GM19395 (cell line): ENCODE results near the gene ATP11B.
A peak's percentile ranks its signal among the peaks of the same experiment; 100 is the strongest.

Experiments used
- ATAC-seq: cut with Tn5 transposase; IDR thresholded peaks from one replicate; pipeline ENCODE4 v1.9.1; 2021; ENCODE audit warnings: mild to moderate bottlenecking, moderate library complexity; ENCODE audit not compliant: unreplicated experiment

The ATP11B gene

GRCh38 chr3:182906036-182906435 lies 112.7 kb downstream of the ATP11B start:
- peak; percentile 65 for ATAC-seq

- ATAC-seq, result no peak
Observed at GRCh38 chr3:182908471-182908870, 115.2 kb downstream of the ATP11B start.

- ATAC-seq, result no peak
Observed at GRCh38 chr3:182909318-182910040, 116.2 kb downstream of the ATP11B start.

GRCh38 chr3:182910936-182911781 lies 117.9 kb downstream of the ATP11B start:
- ATAC-seq, result no peak

GRCh38 chr3:182911782-182912111 lies 118.4 kb downstream of the ATP11B start:
- no peak for ATAC-seq

- no peak for ATAC-seq
Observed at GRCh38 chr3:182912474-182912873, 119.2 kb downstream of the ATP11B start.

- peak; percentile 98 for ATAC-seq
Observed at GRCh38 chr3:182913889-182914288, 120.6 kb downstream of the ATP11B start.

GRCh38 chr3:182914341-182914740 lies 121.0 kb downstream of the ATP11B start:
- ATAC-seq, result peak; percentile 58

- no peak for ATAC-seq
Observed at GRCh38 chr3:182917134-182917533, 123.8 kb downstream of the ATP11B start.

GRCh38 chr3:182919866-182920357 lies 126.6 kb downstream of the ATP11B start:
- ATAC-seq, result no peak

GRCh38 chr3:182920515-182921084 lies 127.3 kb downstream of the ATP11B start:
- no peak for ATAC-seq

- no peak for ATAC-seq
Observed at GRCh38 chr3:182921665-182922355, 128.5 kb downstream of the ATP11B start.

GRCh38 chr3:182925330-182925943 lies 132.1 kb downstream of the ATP11B start:
- peak; percentile 98 for ATAC-seq

- ATAC-seq, result peak; percentile 39
Observed at GRCh38 chr3:182925944-182926337, 132.6 kb downstream of the ATP11B start.

- no peak for ATAC-seq
Observed at GRCh38 chr3:182935803-182936202, 142.5 kb downstream of the ATP11B start.

- no peak for ATAC-seq
Observed at GRCh38 chr3:182936239-182936917, 143.1 kb downstream of the ATP11B start.

GRCh38 chr3:182936918-182937285 lies 143.6 kb downstream of the ATP11B start:
- ATAC-seq, result no peak

- peak; percentile 93 for ATAC-seq
Observed at GRCh38 chr3:182937293-182938051, 144.2 kb downstream of the ATP11B start.

GRCh38 chr3:182940266-182940808 lies 147.0 kb downstream of the ATP11B start:
- ATAC-seq, result no peak
